GM12864 (cell line): ENCODE measurements around the gene ARHGAP27.

Source experiments
- DNase-seq: peaks from one replicate; pipeline ENCODE4 v3.0.0-alpha.2; 2011; ENCODE audit warnings: low read depth
- H3K4me3 ChIP-seq: 2 replicates; pipeline ENCODE4 v1.5.1; 2011; ENCODE audit warnings: mild to moderate bottlenecking, low read depth, low read length, control low read depth
- TF ChIP-seq, protein P1 (sequence below): IDR thresholded peaks from 2 replicates; pipeline ENCODE4 v1.5.1; 2011; ENCODE audit warnings: low read depth, mild to moderate bottlenecking, moderate library complexity, low read length, control low read depth, inconsistent platforms; ENCODE audit errors: missing control alignments

Gene ARHGAP27

DNA sequence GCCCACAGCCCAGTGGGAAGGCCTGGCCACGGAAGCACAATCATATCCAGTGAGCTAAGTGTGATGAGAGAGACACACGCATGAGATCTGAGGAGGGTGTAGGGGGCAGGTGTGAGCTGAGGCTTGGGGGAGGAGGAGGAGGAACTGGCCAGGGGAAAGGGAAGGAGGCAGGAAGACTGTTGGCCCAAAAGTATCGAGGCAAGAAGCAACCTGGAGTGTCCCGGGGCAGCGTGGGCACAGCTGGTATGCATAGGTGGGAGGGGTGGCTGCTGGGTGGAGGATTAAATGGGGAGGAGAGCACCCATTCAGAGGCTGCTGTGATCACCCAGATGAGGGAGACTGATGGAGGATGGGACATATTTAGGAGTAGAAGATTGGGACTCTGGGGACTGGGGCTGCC, 41.4 kb downstream of the ARHGAP27 start:
- no peak for DNase-seq
- H3K4me3 ChIP-seq: no peak overlapping the region
- TF ChIP-seq, protein P1, sequence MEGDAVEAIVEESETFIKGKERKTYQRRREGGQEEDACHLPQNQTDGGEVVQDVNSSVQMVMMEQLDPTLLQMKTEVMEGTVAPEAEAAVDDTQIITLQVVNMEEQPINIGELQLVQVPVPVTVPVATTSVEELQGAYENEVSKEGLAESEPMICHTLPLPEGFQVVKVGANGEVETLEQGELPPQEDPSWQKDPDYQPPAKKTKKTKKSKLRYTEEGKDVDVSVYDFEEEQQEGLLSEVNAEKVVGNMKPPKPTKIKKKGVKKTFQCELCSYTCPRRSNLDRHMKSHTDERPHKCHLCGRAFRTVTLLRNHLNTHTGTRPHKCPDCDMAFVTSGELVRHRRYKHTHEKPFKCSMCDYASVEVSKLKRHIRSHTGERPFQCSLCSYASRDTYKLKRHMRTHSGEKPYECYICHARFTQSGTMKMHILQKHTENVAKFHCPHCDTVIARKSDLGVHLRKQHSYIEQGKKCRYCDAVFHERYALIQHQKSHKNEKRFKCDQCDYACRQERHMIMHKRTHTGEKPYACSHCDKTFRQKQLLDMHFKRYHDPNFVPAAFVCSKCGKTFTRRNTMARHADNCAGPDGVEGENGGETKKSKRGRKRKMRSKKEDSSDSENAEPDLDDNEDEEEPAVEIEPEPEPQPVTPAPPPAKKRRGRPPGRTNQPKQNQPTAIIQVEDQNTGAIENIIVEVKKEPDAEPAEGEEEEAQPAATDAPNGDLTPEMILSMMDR: no peak

DNA sequence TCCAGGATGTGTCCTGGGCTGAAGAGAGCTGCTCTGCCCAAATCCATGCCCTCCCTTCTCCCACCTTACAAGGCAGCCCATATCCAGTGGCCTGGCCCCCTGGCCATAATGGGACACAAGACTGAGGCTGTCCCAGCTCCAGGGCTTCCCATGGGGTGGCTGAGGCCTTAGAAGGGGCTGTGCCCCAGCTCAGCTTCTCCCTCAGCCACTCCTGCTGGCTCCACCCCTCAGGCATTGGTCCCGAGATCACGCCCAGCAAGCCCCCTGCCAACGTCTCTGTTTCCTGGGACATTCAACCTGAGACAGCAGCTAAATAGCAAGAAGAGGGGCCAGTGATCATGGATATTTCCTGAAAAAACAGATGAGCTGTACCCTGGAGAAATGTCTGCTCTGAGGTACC, 43.3 kb downstream of the ARHGAP27 start:
- DNase-seq: no peak
- TF ChIP-seq, protein P1: no peak
- no peak overlapping the region for H3K4me3 ChIP-seq

DNA sequence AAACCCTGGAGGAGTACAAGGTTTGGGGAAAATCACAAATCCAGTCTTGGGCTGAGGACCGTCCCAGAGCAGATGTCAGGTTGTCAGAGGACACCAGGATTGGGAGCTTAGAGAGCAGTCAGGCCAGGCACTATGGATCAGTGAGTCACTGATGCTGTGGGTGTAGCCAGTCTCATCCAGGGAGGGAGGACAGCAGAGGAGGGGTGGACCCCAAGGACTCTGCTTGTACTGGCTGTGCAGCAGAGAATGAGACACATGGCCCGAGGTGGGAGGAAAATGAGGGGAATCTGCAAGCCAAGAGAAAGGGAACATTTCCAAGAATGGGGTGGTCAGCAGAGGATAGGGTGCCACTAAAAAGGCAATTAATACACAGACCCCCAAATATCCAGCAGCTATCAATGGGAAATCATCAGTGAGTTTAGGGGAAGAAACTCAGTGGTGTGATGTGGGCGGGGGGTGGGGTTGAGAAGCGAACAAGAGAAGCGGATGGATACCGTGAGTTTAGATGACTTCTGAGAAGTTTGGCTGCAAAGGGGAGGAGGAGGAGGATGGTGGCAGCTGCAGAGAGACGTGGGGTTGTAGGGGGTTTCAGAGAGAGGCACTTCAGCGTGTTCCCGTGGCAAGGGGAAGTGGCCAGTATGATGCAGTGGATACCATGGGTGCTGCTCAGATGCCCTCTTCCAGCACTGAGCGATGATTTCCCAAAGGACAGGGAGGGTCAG, 43.9 kb downstream of the ARHGAP27 start:
- no peak for DNase-seq
- TF ChIP-seq, protein P1: no peak
- H3K4me3 ChIP-seq: no peak overlapping the region

DNA sequence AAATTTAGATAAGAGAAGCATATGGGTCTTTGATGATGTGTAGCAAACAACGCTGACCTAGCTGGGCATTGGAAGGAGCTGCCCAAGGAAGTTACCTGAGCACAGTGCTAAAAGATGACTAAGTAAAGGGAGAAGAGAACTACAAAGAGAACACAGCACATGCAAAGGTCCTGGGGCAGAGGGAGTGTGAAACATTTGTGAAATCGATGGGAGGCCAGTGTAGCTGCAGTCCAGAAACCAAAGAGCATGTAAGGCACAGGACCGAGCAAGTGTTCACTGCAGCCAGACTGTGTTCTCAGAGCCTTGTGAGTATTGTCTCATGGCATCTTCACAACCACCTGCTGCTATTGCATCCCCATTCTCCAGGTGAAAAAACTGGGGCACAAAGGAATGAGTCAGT, 44.9 kb downstream of the ARHGAP27 start:
- TF ChIP-seq, protein P1: no peak
- no peak overlapping the region for H3K4me3 ChIP-seq
- no peak for DNase-seq

DNA sequence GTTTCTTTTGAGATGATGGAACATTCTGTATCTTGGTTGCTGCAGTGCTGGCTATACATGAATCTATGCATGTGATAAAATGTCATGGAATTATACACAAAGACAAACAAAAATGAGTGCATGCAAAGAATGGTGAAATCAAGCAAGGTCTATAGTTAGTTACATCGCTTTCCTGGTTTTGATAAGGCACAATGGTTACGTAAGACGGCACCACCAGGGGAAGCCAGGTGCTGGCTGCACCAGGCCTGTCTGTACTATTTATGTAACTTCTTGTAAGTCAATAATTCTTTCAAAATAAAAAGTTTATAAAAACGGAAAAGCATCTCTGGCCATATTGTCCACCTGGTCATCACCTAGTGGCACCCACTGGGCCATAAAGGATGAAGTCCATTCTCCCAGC, 46.5 kb downstream of the ARHGAP27 start:
- DNase-seq: no peak
- H3K4me3 ChIP-seq: no peak overlapping the region
- TF ChIP-seq, protein P1: no peak

DNA sequence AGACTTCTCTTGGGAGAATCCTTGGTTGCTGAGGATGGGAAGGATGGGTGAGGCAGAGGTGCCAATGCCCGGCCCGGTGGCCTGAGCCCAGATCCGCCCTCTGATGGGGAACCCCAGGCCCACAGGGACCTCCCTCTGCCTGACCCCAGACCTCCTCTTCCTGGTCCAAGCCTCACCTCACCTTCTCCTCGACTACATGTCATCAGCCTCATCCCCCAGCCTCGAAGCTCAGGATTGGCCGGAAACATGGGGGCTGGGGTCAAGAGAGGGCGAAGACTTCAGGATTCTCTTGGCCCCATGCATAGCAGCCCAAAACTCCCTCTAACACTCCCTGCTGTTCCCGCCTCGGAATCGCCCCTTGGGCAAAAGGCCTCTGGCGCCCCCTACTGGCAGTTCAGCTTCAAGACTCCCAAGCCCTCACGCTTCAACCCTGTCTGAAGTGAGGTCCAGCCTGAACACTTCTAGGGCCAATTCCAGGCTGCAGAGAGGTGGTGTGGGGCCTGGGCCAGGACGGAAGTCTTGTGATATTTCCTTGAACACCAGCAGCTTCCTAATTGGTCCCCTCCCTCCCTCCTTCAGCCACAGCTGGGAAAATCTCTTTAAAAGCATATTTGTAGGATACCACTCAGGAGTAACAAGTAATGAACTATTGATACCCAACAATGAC, 47.2 kb downstream of the ARHGAP27 start:
- no peak overlapping the region for H3K4me3 ChIP-seq
- peak; percentile 66 for DNase-seq
- TF ChIP-seq, protein P1: peak; percentile 95
